ENCODE data around the gene PRR13. TPM values are rescaled to one million over a fixed set of nuclear protein-coding genes. Genes with fewer than 3 reads are reported as not detected.

PRR13 gene
- total RNA-seq, 1 donor from 2014 or later: 190 TPM

DNA sequence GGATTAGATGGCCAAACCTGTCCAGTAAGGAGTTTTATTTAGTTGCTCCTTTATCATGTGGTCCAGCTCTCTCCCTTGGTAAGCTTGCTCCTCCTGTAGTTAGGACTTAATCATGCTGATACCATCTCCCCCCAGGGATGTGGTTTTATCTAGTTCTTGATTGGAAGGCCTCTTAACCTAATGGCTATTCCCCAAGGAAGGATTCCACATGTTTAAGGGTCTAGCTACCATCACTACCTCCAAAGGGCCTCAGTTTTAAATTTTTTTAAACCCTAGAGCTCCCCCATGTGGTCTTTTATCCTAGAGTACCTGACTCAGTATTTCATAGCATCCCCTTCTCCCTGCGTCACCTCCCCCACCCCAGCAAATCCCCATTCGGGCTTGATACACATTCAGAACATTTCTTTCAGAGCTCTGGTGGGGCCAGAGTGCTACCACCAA is 35.3 kb downstream of the PRR13 start:
- no peak overlapping the region for H2AFZ ChIP-seq (ENCODE audit: low read depth, low read length)
- H3K4me1 ChIP-seq (ENCODE audit: insufficient read depth, low read length): peaks cover 19% of the 10 kb centered on the region
- peaks cover 74% of the 10 kb centered on the region for H3K79me2 ChIP-seq (ENCODE audit: insufficient read depth, low read length)
- FAIRE-seq: no peak
- H3K36me3 ChIP-seq (ENCODE audit: insufficient read depth, low read length): peaks cover 80% of the 10 kb centered on the region
- Mint-ChIP-seq H3K27me3 (ENCODE audit: low read depth, unreplicated experiment) (no peaks in the 10 kb centered on the region), H3K9me3 (ENCODE audit: unreplicated experiment) (no peaks in the 10 kb centered on the region), H3K36me3 (ENCODE audit: low read depth, unreplicated experiment) (peaks cover 24% of the 10 kb centered on the region), H3K4me3 (ENCODE audit: unreplicated experiment) (no peak overlapping the region), H3K27ac (ENCODE audit: unreplicated experiment) (peak overlapping the region; percentile 78), H3K4me1 (ENCODE audit: low read depth, unreplicated experiment) (peaks cover 53% of the 10 kb centered on the region)
- H3K27ac ChIP-seq (ENCODE audit: low read depth, low read length): no peak overlapping the region
- TF ChIP-seq, protein P1, sequence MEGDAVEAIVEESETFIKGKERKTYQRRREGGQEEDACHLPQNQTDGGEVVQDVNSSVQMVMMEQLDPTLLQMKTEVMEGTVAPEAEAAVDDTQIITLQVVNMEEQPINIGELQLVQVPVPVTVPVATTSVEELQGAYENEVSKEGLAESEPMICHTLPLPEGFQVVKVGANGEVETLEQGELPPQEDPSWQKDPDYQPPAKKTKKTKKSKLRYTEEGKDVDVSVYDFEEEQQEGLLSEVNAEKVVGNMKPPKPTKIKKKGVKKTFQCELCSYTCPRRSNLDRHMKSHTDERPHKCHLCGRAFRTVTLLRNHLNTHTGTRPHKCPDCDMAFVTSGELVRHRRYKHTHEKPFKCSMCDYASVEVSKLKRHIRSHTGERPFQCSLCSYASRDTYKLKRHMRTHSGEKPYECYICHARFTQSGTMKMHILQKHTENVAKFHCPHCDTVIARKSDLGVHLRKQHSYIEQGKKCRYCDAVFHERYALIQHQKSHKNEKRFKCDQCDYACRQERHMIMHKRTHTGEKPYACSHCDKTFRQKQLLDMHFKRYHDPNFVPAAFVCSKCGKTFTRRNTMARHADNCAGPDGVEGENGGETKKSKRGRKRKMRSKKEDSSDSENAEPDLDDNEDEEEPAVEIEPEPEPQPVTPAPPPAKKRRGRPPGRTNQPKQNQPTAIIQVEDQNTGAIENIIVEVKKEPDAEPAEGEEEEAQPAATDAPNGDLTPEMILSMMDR (IDR thresholded peaks at IDR 0.05; ENCODE audit: insufficient read depth, low read depth, low read length): no peak
- no peak for TF ChIP-seq EZH2 (IDR thresholded peaks at IDR 0.05; ENCODE audit: insufficient read depth, low read length)
- no peak overlapping the region for H3K4me3 ChIP-seq (ENCODE audit: insufficient read depth, low read depth, low read length)
- no peak for DNase-seq (ENCODE audit: low read depth)
- H3K27me3 ChIP-seq (ENCODE audit: insufficient read depth, low read length): no peaks in the 10 kb centered on the region
- H3K9ac ChIP-seq (ENCODE audit: low read length): no peak overlapping the region
- peaks cover 98% of the 10 kb centered on the region for H4K20me1 ChIP-seq (ENCODE audit: insufficient read depth, low read length)
- H3K9me3 ChIP-seq (ENCODE audit: insufficient read depth, low read depth, low read length): no peaks in the 10 kb centered on the region
- H3K4me2 ChIP-seq (ENCODE audit: low read length): no peak overlapping the region

GRCh38 chr12:53478865-53479264 is 37.3 kb downstream of the PRR13 start:
- no peak overlapping the region for H3K4me3 Mint-ChIP-seq (ENCODE audit: unreplicated experiment)
- peak overlapping the region; percentile 16 for H3K27ac ChIP-seq (ENCODE audit: low read depth, low read length)
- H3K9ac ChIP-seq (ENCODE audit: low read length): peak overlapping the region; percentile 28
- peaks cover 27% of the 10 kb centered on the region for H3K36me3 Mint-ChIP-seq (ENCODE audit: low read depth, unreplicated experiment)
- peaks cover 48% of the 10 kb centered on the region for H3K4me1 Mint-ChIP-seq (ENCODE audit: low read depth, unreplicated experiment)
- peak overlapping the region; percentile 53 for H3K27ac Mint-ChIP-seq (ENCODE audit: unreplicated experiment)
- H3K4me3 ChIP-seq (ENCODE audit: insufficient read depth, low read depth, low read length): no peak overlapping the region
- H3K9me3 ChIP-seq (ENCODE audit: insufficient read depth, low read depth, low read length): no peaks in the 10 kb centered on the region
- H3K9me3 Mint-ChIP-seq (ENCODE audit: unreplicated experiment): no peaks in the 10 kb centered on the region
- peaks cover 20% of the 10 kb centered on the region for H3K4me1 ChIP-seq (ENCODE audit: insufficient read depth, low read length)
- peaks cover 97% of the 10 kb centered on the region for H4K20me1 ChIP-seq (ENCODE audit: insufficient read depth, low read length)
- TF ChIP-seq, protein P1 (IDR thresholded peaks at IDR 0.05; ENCODE audit: insufficient read depth, low read depth, low read length): no peak
- no peak for TF ChIP-seq EZH2 (IDR thresholded peaks at IDR 0.05; ENCODE audit: insufficient read depth, low read length)
- peaks cover 54% of the 10 kb centered on the region for H3K79me2 ChIP-seq (ENCODE audit: insufficient read depth, low read length)
- FAIRE-seq (no peak), DNase-seq (ENCODE audit: low read depth) (no peak)
- no peaks in the 10 kb centered on the region for H3K27me3 Mint-ChIP-seq (ENCODE audit: low read depth, unreplicated experiment)
- peaks cover 79% of the 10 kb centered on the region for H3K36me3 ChIP-seq (ENCODE audit: insufficient read depth, low read length)
- no peak overlapping the region for H3K4me2 ChIP-seq (ENCODE audit: low read length)
- H2AFZ ChIP-seq (ENCODE audit: low read depth, low read length): no peak overlapping the region
- H3K27me3 ChIP-seq (ENCODE audit: insufficient read depth, low read length): no peaks in the 10 kb centered on the region

DNA sequence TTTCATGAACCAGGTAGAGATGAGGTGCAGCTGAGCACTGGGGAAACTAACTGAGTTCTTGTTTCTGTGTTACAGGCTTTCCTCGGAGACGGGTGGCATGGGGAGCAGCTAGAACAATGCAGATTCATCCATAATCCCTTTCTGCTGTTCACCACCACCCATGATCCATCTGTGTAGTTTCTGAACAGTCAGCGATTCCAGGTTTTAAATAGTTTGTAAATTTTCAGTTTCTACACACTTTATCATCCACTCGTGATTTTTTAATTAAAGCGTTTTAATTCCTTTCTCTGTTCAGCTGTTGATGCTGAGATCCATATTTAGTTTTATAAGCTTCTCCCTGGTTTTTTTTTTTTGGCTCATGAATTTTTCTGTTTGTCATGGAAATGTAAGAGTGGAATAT is 37.8 kb downstream of the PRR13 start:
- DNase-seq (ENCODE audit: low read depth) (no peak), FAIRE-seq (no peak)
- peaks cover 20% of the 10 kb centered on the region for H3K4me1 ChIP-seq (ENCODE audit: insufficient read depth, low read length)
- peaks cover 75% of the 10 kb centered on the region for H3K36me3 ChIP-seq (ENCODE audit: insufficient read depth, low read length)
- peaks cover 44% of the 10 kb centered on the region for H3K4me1 Mint-ChIP-seq (ENCODE audit: low read depth, unreplicated experiment)
- peak overlapping the region; percentile 28 for H3K9ac ChIP-seq (ENCODE audit: low read length)
- H2AFZ ChIP-seq (ENCODE audit: low read depth, low read length): no peak overlapping the region
- H3K27me3 Mint-ChIP-seq (ENCODE audit: low read depth, unreplicated experiment): no peaks in the 10 kb centered on the region
- H3K4me2 ChIP-seq (ENCODE audit: low read length): no peak overlapping the region
- peaks cover 97% of the 10 kb centered on the region for H4K20me1 ChIP-seq (ENCODE audit: insufficient read depth, low read length)
- H3K79me2 ChIP-seq (ENCODE audit: insufficient read depth, low read length): peaks cover 49% of the 10 kb centered on the region
- TF ChIP-seq, protein P1 (IDR thresholded peaks at IDR 0.05; ENCODE audit: insufficient read depth, low read depth, low read length): no peak
- no peak for TF ChIP-seq EZH2 (IDR thresholded peaks at IDR 0.05; ENCODE audit: insufficient read depth, low read length)
- H3K27ac ChIP-seq (ENCODE audit: low read depth, low read length): peak overlapping the region; percentile 16
- H3K27me3 ChIP-seq (ENCODE audit: insufficient read depth, low read length): no peaks in the 10 kb centered on the region
- no peaks in the 10 kb centered on the region for H3K9me3 ChIP-seq (ENCODE audit: insufficient read depth, low read depth, low read length)
- peaks cover 26% of the 10 kb centered on the region for H3K36me3 Mint-ChIP-seq (ENCODE audit: low read depth, unreplicated experiment)
- peak overlapping the region; percentile 75 for H3K27ac Mint-ChIP-seq (ENCODE audit: unreplicated experiment)
- no peak overlapping the region for H3K4me3 Mint-ChIP-seq (ENCODE audit: unreplicated experiment)
- H3K4me3 ChIP-seq (ENCODE audit: insufficient read depth, low read depth, low read length): no peak overlapping the region
- no peaks in the 10 kb centered on the region for H3K9me3 Mint-ChIP-seq (ENCODE audit: unreplicated experiment)

All from astrocyte (in vitro differentiated cells and primary cell).